Neural progenitor cell (in vitro differentiated cells): ENCODE measurements around the gene ASTN2.

Source experiments
- CTCF ChIP-seq: fragments of 200-600 bp; sonication (generic); IDR thresholded peaks from 2 replicates; pipeline ENCODE4 v1.5.1; 2017; ENCODE audit warnings: antibody characterized with exemption, mild to moderate bottlenecking
- EZH2 ChIP-seq: fragments of 200-600 bp; sonication (generic); IDR thresholded peaks from 2 replicates; pipeline ENCODE4 v1.6.1; 2017; ENCODE audit warnings: antibody characterized with exemption, mild to moderate bottlenecking, moderate library complexity
- EZH2phosphoT487 ChIP-seq: fragments of 200-600 bp; sonication (generic); IDR thresholded peaks from 2 replicates; pipeline ENCODE4 v1.6.1; 2017; ENCODE audit warnings: antibody characterized with exemption

GRCh38 chr9:116565986-116566385 is 848.9 kb downstream of the ASTN2 start:
- TF ChIP-seq EZH2 = no peak
- no peak for TF ChIP-seq CTCF
- no peak for TF ChIP-seq EZH2phosphoT487
